Erythroblast (primary cell): ENCODE measurements around the gene CECR2.
"Not testable (repeated sequence)": the region's sequence is repeated elsewhere in the genome, so short reads cannot be mapped to it uniquely, and the experiment has no call there.

Source experiments
- DNase-seq, 2 experiments: peaks; one replicate each; lab custom pipeline; 2025; lab: John Stamatoyannopoulos, UW
- GATA1 ChIP-seq: IDR thresholded peaks from 2 replicates; pipeline ENCODE4 v1.6.1; 2011; ENCODE audit warnings: low read depth, mild to moderate bottlenecking, control low read depth, low read length, moderate library complexity
- POLR2A ChIP-seq: IDR thresholded peaks from 2 replicates; pipeline ENCODE4 v1.6.1; 2011; ENCODE audit warnings: mild to moderate bottlenecking, low read length

The CECR2 gene

DNA sequence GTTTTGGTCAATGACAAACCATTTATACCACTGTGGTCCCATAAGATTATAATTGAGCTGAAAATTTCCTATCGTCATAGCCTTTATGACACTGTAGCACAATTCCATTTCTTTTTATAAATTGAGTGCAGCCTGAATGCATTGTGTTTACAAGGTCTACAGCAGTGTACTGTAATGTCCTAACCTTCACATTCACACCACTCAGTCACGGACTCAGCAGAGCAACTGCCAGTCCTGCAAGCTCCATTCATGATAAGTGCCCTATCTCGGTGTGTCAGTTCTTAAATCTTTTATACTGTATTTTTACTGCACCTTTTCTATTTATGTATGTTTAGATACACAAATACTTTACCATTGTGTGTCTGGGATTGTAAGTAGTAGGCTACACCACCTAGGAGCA, 138.8 kb downstream of the CECR2 start:
- no peak for DNase-seq
- TF ChIP-seq POLR2A (no peak), GATA1 (no peak)

DNA sequence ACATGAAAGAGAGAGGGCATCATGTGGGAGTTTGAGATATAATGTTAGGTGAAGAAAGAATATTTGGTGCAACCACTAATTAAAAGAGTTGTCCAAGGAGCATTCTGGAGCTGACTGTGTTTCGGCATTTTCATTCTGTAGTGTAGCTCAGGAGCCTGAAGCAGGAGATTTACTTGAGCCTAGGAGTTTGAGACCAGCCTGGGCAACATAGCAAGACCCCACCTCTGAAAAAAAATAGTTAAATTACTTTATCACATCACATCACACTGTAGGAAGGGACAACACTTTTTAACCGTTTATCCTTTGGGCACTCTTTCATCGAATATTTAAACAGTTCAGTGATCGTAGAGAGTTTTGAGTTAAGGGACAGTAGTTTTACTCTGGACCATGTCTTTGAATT, 143.7 kb downstream of the CECR2 start:
- TF ChIP-seq GATA1 (no peak), POLR2A (no peak)
- no peak for DNase-seq

DNA sequence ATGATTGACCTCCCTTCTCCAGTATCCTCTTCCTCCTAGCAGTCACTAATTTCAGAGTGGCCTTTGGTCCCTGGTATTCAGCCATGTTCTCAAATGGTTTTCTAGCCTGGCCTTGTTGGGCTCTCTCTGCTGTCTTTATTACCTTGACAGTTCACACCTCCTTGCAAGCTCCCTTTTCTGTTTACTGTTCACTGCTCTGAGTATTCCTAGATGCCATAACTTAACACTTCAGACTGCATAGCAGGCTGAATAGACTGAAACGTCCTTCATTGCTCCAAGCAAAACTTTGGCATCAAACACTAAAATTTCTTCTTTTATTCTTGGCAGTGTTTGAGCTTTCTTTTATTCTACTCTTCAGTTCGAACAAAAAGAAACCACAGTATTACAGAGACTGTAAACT, 144.4 kb downstream of the CECR2 start:
- TF ChIP-seq GATA1 (no peak), POLR2A (no peak)
- no peak for DNase-seq

DNA sequence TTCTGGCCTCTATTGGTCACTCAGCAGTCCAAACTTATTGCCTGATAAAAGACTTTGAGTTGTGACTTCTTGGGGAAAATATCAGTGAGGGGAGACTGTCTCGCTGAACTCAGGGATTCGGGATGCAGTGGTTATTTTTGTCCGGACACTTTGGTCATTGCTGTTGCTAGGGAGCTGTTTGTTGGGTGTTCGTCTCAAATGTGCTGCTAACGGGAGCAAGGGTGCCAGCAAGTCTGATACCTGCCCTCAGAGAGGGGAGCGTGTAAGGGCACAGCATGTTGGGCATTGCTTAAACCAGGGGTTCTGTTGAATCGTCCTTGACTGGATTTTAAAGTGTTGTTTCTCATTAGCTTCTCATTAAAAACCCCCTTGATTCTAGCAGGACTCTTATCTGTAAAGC, 144.8 kb downstream of the CECR2 start:
- no peak for DNase-seq
- TF ChIP-seq GATA1 (no peak), POLR2A (no peak)

DNA sequence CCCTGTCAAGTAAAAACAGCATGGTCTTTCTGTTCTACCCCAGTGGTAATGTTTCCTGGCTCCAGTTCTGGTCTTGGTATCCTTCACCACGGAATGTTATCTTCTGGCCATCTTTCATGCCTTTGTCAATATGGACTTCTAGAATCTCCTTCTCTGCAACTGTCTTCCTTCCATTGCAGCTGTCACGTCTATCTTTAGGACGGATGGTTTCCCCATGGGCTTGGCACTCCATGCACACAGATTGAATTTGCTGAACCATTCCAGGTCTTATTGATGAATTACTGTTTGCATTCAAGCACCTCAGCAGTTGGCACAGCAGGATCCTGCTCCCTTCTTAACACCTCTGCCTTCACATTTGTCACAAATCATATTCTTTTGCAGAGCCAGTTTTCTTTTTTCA, 149.1 kb downstream of the CECR2 start:
- TF ChIP-seq POLR2A (no peak), GATA1 (no peak)
- no peak for DNase-seq

DNA sequence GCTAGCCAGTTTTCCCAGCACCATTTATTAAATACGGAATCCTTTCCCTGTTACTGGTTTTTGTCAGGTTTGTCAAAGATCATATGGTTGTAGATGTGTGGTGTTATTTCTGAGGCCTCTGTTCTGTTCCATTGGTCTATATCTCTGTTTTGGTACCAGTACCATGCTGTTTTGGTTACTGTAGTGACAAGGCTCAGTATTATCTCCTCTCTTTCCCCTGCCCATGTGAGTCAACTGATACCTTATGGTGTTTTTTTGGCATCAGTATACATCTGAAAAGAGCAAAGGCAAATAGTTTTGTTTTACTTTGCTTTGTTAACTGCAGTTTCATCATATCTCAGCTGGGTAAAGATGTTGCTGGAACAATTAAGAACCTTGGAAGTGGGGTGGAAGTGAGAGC, 152.7 kb downstream of the CECR2 start:
- DNase-seq: not testable (repeated sequence)

DNA sequence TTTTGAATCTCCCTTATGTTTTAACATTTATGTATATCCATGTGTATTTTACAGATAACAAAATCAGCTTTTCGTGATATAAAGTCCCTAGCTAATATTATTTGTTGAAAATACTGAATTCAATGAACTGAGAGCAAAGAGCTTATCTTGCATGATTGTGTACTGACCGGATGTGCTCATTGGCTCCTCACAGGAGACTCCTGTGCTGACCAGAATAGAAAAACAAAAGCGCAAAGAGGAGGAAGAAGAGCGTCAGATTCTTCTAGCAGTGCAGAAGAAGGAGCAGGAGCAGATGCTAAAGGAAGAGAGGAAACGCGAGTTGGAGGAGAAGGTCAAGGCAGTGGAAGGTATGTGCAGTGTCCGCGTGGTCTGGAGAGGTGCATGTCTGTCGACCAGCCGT, 154.7 kb downstream of the CECR2 start:
- TF ChIP-seq GATA1 (no peak), POLR2A (no peak)

DNA sequence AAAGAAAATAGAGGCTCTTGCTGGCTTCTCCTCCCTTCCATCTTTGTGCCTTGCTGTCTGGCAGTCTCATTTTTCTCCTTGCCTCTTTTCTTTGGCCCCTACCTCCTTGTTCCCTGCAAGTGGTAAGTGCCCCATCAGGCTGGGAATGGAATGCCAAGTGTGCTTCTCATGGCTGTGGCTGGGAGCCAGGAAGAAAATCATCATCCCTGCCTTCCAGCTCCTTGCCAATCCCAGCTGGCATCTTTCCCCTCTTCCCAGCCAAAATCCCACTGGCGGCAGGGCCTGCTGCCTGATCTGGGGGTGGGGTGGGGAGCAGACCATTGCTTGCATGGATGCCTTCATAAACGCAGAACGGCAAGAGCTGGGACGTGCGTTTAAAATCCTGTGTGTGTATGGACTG, 167.0 kb downstream of the CECR2 start:
- no peak for DNase-seq
- TF ChIP-seq GATA1 (no peak), POLR2A (no peak)

More for the DNA sequence above, 154.7 kb downstream of the CECR2 start:
- DNase-seq: no peak

DNA sequence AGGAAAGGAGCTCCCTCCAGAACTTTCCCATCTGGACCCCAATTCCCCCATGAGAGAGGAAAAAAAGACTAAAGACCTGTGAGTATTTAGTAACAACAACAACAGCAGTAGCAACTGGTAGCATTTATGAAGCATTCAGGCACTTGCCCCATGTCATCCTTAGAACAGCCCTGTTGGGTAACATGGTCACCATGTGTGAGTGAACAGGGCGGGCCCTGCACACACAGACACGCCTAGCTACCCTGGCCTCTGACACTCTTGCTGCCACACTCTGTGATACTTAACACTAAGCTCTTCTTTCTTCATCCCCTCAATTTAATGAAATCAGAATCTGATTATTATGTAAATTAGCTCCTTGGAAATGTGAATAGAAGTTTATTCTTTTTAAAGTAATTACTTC, 167.9 kb downstream of the CECR2 start:
- no peak for DNase-seq

DNA sequence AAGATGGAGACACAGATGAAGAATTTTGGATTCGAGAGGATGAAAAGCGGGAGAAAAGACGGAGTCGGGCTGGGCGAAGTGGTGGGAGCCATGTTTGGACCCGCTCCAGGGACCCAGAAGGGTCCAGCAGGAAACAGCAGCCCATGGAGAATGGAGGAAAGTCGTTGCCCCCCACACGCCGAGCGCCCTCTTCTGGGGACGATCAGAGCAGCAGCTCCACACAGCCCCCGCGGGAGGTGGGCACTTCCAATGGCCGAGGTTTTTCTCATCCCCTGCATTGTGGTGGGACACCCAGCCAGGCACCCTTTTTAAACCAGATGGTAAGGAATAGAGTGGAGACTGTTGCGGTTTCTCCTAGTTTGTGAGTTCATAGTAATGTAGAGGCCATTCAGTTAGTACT, 171.2 kb downstream of the CECR2 start:
- no peak for DNase-seq
- TF ChIP-seq POLR2A (no peak), GATA1 (no peak)

More for the DNA sequence above, 167.9 kb downstream of the CECR2 start:
- TF ChIP-seq POLR2A: no peak
- TF ChIP-seq GATA1: no peak

DNA sequence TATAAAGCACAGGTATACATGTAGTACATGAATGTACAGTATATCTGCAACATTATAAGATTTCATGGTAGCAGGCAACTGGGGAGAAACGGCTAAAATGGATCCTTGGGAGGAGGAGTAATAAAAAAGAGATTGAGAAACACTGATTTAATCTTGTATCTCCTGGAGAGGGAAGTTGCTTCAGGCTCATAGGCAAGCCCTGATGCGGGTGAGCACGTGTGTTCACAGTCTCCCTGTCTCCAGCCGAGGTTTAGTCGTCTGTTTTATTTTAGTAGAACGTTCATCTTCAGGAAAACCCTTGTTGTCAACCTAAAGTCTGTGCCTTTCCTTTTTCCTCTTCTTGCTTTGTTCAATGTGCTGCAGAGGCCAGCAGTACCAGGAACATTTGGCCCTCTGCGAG, 172.2 kb downstream of the CECR2 start:
- DNase-seq: no peak
- TF ChIP-seq GATA1: no peak
- no peak for TF ChIP-seq POLR2A

DNA sequence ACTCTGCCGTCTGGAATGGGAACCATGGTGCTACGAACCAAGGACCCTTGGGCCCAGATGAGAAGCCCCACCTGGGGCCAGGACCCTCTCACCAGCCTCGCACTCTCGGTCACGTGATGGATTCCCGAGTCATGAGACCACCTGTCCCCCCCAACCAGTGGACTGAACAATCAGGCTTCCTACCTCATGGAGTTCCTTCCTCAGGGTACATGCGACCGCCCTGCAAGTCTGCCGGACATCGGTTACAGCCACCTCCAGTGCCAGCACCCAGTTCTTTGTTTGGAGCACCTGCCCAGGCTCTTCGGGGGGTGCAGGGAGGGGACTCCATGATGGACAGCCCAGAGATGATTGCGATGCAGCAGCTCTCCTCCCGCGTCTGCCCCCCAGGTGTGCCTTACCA, 173.2 kb downstream of the CECR2 start:
- TF ChIP-seq GATA1 (no peak), POLR2A (no peak)
- DNase-seq: no peak

DNA sequence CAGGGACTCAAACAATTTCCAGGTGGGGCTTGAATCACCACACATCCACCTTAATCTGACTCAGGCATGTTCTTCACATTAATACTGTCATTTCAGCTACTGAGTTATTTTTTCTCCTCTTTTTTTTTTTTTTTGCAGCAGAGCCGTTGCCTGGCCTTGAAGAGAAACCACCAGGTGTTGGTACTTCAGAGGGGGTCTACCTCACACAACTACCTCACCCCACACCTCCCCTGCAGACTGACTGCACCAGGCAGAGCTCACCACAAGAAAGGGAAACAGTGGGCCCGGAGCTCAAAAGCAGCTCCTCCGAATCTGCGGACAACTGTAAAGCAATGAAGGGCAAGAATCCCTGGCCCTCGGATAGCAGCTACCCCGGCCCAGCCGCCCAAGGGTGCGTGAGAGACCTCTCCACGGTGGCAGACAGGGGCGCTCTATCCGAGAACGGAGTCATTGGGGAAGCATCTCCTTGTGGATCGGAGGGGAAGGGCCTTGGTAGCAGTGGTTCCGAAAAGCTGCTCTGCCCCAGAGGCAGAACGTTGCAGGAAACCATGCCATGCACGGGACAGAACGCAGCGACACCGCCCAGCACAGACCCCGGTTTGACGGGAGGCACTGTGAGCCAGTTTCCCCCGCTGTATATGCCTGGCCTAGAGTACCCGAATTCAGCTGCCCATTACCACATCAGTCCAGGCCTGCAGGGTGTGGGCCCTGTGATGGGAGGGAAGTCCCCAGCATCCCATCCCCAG, 178.9 kb downstream of the CECR2 start:
- no peak for DNase-seq
- TF ChIP-seq POLR2A (no peak), GATA1 (no peak)

DNA sequence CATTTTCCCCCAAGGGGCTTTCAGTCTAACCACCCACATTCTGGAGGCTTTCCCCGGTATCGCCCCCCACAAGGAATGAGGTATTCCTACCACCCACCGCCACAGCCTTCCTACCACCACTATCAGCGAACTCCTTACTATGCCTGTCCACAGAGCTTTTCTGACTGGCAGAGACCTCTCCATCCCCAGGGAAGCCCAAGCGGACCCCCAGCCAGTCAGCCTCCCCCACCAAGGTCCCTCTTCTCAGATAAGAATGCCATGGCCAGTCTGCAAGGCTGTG, 179.4 kb downstream of the CECR2 start:
- no peak for DNase-seq
- TF ChIP-seq GATA1 (no peak), POLR2A (no peak)

DNA sequence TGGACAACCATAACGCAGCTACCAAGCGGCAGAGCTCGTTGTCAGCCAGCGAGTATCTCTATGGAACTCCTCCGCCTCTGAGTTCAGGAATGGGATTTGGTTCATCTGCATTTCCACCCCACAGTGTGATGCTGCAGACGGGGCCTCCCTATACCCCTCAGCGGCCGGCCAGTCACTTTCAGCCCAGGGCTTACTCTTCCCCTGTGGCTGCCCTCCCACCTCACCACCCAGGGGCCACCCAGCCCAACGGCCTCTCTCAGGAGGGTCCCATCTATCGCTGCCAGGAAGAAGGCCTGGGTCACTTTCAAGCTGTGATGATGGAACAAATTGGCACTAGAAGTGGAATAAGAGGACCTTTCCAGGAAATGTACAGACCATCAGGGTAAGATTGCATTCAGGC, 179.9 kb downstream of the CECR2 start:
- no peak for DNase-seq
- TF ChIP-seq POLR2A (no peak), GATA1 (no peak)
